HuH-7.5 (cell line): ENCODE data around the gene PIP4K2B.
"Not testable (repeated sequence)": the region's sequence is repeated elsewhere in the genome, so short reads cannot be mapped to it uniquely, and the experiment has no call there.

ENCODE experiments used
- DNase-seq: peaks from one replicate; pipeline ENCODE4 v3.0.0; 2011; ENCODE audit warnings: low spot score

Gene PIP4K2B

DNA sequence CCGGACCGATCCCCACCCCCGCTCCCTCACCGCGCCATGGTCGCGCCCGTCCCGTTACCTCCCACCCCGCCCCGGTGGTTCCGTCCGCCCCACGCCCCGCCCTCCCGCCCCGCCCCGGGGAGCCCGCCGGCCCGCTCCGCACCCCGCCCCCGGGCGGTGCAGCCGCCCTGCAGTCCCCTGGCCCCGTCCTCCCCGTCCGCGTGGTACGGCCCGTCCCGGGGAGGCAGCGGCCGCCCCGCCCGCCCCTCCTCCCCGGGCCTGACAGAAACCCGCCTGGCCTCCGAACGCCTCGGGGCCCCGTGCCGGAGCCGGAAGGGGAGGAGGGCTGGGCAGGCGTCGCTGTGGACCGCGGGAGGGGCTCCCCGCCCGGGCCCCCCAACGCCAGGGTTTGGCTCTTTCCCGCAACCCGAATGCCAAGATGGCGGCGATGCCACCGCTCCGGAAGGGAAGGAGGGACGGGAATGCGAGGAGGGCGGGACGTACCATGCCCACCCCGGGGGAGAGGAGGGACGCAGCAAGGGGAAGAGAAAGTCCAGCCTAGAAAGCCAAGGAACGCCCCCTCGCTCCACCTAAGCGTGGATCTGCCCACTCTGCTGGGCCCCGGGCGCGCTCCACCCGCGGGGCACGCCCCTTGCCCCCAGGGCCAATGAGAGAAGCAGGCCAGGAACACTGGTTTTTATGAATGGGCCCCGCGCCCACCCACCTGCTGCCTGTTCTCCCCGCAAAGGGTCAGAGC, at the start of gene PIP4K2B:
TSS of gene PIP4K2B (minus strand) at position 56 of the 736 bp plus-strand sequence. CDS start 132 bp downstream, outside the sequence.
- DNase-seq: peak; percentile 94

DNA sequence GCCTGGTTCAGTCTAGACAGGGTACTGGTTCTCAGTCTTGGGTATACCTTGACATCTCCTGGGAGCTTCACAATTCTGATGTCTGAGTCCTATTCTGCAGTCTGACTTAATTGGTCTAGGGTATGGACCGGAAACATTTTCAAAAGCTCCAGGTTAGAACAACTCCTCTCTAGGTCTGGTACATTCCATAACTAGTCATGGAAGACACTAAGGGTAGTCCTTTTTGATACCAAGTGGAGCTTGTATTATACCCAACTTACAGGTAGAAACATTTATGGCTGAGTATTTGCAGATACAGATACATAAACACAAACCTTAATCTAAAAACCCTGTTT, 49.2 kb upstream of the PIP4K2B start:
- DNase-seq: no peak

GRCh38 chr17:38844261-38844757, 45.0 kb upstream of the PIP4K2B start:
- no peak for DNase-seq

DNA sequence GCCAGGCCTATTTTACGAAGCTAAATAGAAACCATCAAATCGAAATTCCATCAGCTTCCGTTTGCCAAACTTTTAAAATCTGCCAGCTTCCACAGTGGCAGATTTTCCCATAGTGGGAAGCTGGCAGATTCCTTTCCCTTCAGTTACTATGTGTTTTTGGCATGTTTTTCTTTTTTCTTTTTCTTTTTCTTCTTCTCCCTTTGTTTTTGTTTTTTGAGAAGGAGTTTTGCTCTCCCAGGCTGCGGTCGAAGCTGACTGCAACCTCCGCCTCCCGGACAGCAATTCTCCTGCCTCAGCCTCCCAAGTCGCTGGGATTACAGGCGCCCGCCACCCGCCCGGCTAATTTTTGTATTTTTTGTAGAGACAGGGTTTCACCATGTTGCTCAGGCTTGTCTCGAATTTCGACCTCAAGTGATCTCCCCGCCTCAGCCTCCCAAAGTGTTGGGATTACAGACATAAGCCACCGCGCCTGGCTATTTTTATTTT, 26.4 kb upstream of the PIP4K2B start:
- DNase-seq: no peak

- peak; percentile 67 for DNase-seq
Observed at GRCh38 chr17:38824899-38825761, 25.8 kb upstream of the PIP4K2B start, which contains the start of gene CWC25. CWC25 (minus strand) TSS chr17:38825321; CDS start chr17:38825183, 138 bp downstream.

DNA sequence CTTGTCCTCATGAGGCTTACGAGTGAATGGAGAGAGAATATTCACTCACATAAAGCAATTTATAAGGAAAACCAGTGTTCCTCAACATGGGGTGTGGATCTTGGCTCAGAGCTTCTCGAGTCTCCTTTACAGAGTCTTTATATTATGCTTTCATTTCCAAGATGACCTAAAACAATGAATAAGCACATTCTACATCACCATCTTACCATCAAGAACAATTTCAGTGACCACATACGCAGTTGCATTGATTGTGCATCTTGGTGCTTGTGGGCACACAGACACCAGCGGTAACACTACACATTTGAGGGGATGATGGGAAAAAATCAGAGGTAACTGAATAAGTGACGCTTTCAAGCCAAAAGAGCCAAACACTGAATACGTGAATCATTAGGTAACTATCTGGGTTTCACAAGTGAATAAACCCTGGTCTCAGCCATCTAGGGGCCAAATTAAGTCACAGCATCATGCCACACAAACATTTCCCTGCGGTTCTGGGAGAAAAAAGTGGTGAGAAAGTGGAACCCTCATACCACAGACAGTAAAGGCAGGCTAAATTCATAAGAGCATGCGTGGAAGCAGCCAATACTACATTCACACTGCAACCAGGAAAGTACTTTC, 16.3 kb upstream of the PIP4K2B start:
- no peak for DNase-seq

DNA sequence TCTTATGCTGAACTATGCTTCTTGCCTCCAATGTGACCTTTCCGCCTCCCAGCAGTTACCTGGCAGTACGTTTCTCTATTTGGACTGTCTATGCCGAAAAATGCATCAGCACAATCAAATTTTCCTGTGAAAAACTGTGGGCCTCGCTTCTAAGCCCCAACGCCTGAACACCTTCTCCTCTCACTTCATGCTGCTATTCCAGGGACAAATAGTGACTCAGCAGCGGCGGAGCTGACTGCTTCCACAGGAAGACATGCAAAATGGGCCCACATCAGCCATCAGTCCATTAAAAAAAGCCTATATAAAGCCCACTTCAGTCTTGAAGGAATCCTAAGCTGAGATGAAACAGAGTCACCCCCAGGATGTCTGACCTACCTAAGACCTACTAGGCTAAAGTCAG, 10.5 kb upstream of the PIP4K2B start:
- DNase-seq: no peak

DNA sequence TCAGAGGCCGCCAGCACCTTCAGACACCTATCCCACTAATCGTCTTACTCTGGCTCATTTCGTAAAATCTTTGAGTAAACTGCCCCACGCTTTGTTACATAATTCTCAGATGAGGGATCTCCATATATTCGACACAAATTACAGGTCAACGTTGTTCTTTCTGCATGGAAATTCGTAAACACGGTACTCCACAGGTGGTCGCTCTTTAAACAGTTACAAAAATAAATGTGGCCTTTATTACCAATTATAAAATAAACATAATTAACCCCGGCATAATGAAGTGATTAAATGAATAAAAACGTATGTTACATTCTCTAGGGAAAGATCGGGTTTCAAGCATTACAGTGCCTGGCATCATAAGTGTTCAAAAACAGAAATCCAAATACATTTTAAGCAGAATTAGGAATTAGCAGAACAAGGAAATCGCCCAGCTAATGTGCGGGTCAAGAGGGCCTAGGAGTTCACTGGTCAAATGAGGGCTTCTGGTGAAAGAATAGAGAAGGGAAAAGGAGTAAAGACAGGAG, 943 bp upstream of the PIP4K2B start:
- no peak for DNase-seq

GRCh38 chr17:38798614-38799500, 499 bp downstream of the PIP4K2B start:
- DNase-seq: peak; percentile 40

GRCh38 chr17:38797828-38798227, 1.5 kb downstream of the PIP4K2B start:
- DNase-seq: no peak

GRCh38 chr17:38797158-38797490, 2.2 kb downstream of the PIP4K2B start:
- DNase-seq: no peak

DNA sequence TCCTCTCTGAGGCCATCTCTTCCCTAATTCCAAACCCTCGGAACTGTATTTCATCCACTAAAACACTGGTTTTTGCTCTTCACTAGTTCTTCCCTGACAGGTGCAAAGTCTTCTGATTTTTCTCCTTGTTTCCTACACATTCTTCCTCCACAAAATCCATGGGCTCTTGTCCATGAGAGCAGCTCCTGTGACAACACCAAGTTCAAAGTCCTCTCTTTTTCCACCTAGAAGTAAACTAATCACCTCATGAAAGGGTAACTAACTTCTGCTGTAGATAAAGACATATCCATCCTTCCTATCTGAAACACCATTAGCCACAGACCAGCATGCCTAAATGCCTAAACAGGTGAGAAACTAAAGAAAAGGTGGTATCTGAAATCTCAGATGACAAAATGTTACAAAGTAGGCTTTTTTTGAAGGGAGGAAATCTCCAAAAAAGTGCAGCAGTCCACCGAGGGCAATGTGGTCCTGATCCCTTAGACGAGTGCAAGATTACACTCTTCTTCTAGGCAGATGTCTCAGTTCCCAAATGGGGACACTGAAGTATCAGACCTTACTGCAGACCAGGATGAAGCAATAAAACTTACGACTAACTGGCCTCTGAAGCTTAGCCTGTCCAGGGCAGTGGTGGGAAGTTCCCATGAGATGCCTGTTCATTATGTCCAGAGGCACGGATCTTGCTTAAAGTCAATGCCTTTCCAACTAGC, 2.8 kb downstream of the PIP4K2B start:
- no peak for DNase-seq

DNA sequence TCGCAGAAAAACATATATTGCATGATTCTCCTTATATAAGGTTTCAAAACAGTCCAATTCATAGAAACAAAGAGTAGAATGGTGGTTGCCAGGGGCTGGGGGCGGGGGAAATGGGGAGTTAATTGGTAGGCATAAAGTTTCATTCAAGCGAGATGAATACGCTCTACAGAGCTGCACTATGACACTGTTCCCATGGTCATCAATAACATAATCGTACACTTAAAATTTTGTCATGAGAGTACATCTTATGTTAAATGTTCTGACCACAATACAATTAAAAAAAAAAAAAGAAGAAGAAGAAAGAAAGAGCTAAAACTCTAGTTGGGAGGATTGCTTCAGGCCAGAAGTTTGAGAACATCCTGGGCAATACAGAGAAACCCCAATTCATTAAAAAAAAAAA, 5.1 kb downstream of the PIP4K2B start:
- no peak for DNase-seq

DNA sequence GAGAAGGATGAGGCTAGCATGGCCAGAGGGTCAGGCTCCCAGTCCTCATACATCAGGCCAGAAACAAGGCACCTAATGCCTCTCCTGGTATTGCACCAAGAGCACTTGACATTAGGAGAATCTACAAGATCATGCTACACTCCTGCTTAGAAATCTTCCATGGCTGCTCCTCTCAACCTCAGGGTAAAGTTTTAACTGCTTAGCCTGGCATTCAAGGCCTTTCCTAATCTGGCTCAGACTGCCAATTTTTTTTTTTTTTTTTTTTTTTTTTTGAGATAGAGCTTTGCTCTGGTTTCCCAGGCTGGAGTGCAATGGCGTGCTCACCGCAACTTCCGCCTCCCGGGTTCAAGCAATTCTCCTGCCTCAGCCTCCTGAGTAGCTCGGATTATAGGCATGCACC, 8.2 kb downstream of the PIP4K2B start:
- no peak for DNase-seq

GRCh38 chr17:38790148-38790707, 9.1 kb downstream of the PIP4K2B start:
- not testable (repeated sequence) for DNase-seq

- DNase-seq: no peak
Observed at GRCh38 chr17:38789185-38789584, 10.2 kb downstream of the PIP4K2B start.

- not testable (repeated sequence) for DNase-seq
Observed at GRCh38 chr17:38787999-38788398, 11.4 kb downstream of the PIP4K2B start.

GRCh38 chr17:38786372-38786771, 13.0 kb downstream of the PIP4K2B start:
- DNase-seq: no peak

DNA sequence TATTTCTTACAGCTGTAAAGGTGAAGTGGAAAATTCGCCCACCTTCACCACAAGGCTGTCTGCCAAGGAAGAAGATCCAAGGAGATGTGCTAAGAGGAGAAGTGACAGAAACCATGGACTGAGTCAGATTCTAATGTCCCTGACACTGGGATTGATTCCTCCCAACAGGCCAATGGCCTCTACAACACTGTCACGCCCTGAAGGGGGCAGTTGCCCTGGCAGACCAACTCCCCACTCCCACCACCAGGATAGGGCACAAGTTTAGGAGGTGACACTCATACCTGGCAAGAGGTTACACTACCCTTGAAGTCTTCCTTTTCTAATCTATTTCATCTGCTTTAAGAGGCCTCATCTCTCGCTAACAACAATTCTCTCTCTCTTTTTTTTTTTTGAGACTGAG, 16.1 kb downstream of the PIP4K2B start:
- DNase-seq: no peak
